SHP77 (cell line): ENCODE results near the gene MEI1.
"Not testable (repeated sequence)": the region's sequence is repeated elsewhere in the genome, so short reads cannot be mapped to it uniquely, and the experiment has no call there.

Source experiments
- DNase-seq, 2 experiments: peaks; one replicate each; lab custom pipeline; 2025; lab: John Stamatoyannopoulos, UW

The MEI1 gene

GRCh38 chr22:41682033-41682807 lies 17.1 kb upstream of the MEI1 start:
- DNase-seq = peak; percentile 82 to 85

- DNase-seq = no peak
These were observed 16.3 kb upstream of the MEI1 start for GRCh38 chr22:41683052-41683451.

GRCh38 chr22:41683616-41684015 lies 15.7 kb upstream of the MEI1 start:
- no peak for DNase-seq

GRCh38 chr22:41684194-41684593 lies 15.1 kb upstream of the MEI1 start:
- no peak for DNase-seq

GRCh38 chr22:41686890-41687289 lies 12.4 kb upstream of the MEI1 start:
- not testable (repeated sequence) for DNase-seq

- no peak for DNase-seq
These were observed 11.4 kb upstream of the MEI1 start for GRCh38 chr22:41687901-41688364.

- DNase-seq = peak; percentile 90 to 95
These were observed 10.7 kb upstream of the MEI1 start, which contains the start of gene SNU13 for GRCh38 chr22:41688365-41689211. TSS of gene SNU13 (minus strand) at chr22:41688867. CDS start at chr22:41688796, 71 bp downstream.

GRCh38 chr22:41690476-41690875 lies 8.8 kb upstream of the MEI1 start:
- DNase-seq = no peak

GRCh38 chr22:41695211-41695610 lies 4.1 kb upstream of the MEI1 start:
- DNase-seq = no peak

- peak in 1 of 2 experiments; percentile 32 for DNase-seq
These were observed 2.6 kb upstream of the MEI1 start for GRCh38 chr22:41696703-41697102.

- peak; percentile 81 to 87 for DNase-seq
These were observed 2.1 kb upstream of the MEI1 start for GRCh38 chr22:41697126-41697775.

GRCh38 chr22:41700108-41700364 lies 733 bp downstream of the MEI1 start:
- DNase-seq = no peak

GRCh38 chr22:41702763-41703162 lies 3.5 kb downstream of the MEI1 start:
- DNase-seq = no peak

- DNase-seq = no peak
These were observed 10.0 kb downstream of the MEI1 start for GRCh38 chr22:41709341-41709740.

GRCh38 chr22:41713004-41713403 lies 13.7 kb downstream of the MEI1 start:
- DNase-seq = no peak

- no peak for DNase-seq
These were observed 23.2 kb downstream of the MEI1 start for GRCh38 chr22:41722496-41722895.

GRCh38 chr22:41725510-41726110 lies 26.3 kb downstream of the MEI1 start:
- no peak for DNase-seq

GRCh38 chr22:41731609-41732008 lies 32.3 kb downstream of the MEI1 start:
- DNase-seq = no peak

- no peak for DNase-seq
These were observed 32.9 kb downstream of the MEI1 start for GRCh38 chr22:41732096-41732772.

GRCh38 chr22:41733241-41733640 lies 33.9 kb downstream of the MEI1 start:
- not testable (repeated sequence) for DNase-seq

- no peak for DNase-seq
These were observed 40.3 kb downstream of the MEI1 start for GRCh38 chr22:41739576-41739975.

- peak in 1 of 2 experiments; percentile 6 for DNase-seq
These were observed 43.6 kb downstream of the MEI1 start for GRCh38 chr22:41742918-41743317.
